CD4-positive, alpha-beta T cell treated with Interleukin-1 beta for 1 hour (primary cell): ENCODE measurements around the gene ANKRD55.
"Not testable (repeated sequence)": the region's sequence is repeated elsewhere in the genome, so short reads cannot be mapped to it uniquely, and the experiment has no call there.

Experiments
- DNase-seq, 2 donors: peaks; one replicate each; pipeline ENCODE4 v3.0.0-alpha.2; 2020 to 2022

The ANKRD55 gene

GRCh38 chr5:56142614-56143372 is 90.3 kb downstream of the ANKRD55 start:
- DNase-seq = no peak

GRCh38 chr5:56142233-56142613 is 90.9 kb downstream of the ANKRD55 start:
- no peak for DNase-seq

DNA sequence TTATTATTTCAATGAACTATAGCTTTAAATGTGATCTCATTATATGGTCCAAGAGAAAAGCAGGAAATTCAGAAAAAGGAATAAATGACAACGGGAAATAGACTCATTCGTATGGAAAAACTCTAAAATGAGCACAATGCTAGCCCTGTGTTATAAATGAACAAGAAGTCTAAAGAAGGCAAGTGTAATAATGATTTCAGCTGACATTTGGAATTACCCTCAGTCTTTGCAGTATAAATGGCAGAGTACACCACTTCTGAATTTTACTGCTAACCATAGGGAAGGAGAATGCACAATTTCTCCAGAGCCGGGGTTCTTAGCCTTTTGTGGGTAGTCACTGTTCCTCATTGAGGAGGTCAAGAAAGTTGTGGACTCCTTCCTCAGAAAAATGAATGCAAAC is 93.1 kb downstream of the ANKRD55 start:
- no peak for DNase-seq

- DNase-seq = no peak
These were observed 102.5 kb downstream of the ANKRD55 start for GRCh38 chr5:56130664-56131063.

DNA sequence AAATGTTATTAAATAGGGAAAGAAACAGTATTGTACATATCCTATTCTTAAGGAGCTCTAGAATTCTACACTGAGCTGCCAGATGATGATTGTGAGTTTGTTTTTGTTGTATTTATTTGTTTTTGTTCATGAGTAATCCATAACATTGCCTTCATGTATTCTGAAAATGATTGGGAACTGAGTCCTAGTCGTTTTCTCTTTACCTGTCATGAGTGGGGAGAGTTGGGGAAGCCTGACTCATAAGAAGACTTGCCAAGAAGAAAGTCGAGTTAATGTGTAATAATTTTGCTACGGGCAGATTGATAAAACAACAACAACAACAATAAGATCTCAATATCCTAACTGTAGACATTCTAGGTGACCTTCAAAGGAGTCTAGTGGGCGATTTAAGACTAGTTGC is 103.8 kb downstream of the ANKRD55 start:
- DNase-seq = no peak

DNA sequence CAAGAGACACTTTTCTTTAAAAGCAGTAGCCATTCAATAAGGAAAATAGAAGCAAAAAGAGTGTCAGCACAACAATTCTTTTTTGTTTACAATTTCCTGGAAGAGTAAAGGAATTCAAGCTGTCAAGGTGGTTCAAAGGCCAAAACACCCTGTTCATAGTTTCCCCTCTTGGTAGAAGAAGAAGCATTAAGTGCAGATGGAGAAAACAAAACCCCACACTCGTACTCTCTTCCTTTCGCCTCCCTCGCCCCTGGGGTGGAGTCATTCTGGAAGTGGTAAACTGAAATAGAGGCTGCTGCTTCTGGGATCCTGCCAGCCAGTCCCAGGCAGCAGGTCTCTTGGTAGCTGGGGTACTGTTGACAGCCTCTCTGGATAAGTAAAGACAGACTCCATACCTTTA is 105.0 kb downstream of the ANKRD55 start:
- peak in 1 of 2 donors; percentile 13 for DNase-seq

DNA sequence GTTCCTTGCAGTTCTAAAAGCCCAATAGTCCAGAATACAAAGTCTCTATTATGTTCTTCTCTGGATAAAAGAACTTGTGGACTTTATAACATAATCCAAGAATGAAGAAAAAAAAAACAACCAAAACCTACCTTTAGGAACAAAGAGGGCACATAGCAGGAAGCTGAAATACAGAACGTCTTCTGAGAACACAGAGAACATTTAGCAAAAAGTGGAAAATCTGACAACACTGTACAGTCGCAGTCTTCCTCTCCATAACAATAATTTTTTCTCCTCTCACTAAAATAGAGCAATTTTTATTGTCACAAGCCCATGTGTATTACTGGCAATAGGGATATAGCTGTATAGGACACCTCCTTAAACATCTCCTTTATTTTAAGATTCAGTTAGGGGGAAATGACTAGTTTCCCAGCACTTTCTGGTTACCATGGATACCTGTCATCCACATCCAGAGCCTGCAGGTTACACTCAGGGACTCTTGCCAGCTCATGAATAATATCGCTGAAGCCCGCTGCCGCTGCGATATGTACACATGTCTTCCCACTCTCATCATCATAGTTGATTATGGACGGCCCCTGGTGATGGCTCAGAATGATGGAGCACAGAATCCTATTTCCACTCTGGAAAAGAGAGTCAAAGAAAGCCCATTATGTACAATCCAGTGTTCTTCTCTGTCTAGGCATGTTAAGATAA is 106.5 kb downstream of the ANKRD55 start:
- DNase-seq = no peak

GRCh38 chr5:56123531-56124243 is 109.4 kb downstream of the ANKRD55 start:
- DNase-seq = no peak

GRCh38 chr5:56122360-56122985 is 110.7 kb downstream of the ANKRD55 start:
- not testable (repeated sequence) for DNase-seq

GRCh38 chr5:56119050-56119449 is 114.1 kb downstream of the ANKRD55 start:
- DNase-seq = no peak

DNA sequence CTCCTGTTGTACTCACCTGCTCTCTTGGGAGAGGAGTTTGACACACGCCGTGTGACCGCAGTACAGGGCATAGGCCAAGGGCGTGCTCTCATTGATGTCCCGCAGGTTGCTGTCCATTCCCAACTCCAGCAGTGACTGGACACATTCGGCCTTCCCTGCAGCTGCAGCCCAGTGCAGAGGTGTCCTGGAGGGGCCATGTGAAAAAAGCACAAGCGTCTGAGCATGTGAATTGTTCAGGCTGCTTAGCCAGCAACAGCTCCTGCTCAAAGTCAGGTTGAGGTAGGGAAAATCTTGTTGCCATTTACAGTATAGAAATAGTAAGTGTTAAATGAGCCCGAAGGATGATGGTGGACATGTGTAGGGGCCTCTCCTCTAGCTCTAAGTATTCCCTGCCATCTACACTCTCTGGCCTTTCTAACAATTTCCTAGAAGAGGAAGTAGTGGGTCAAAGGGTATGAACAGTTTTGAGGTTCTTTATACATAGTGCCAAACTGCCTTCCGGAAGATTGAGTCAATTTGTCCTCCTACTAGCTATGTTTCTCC is 116.5 kb downstream of the ANKRD55 start:
- no peak for DNase-seq

GRCh38 chr5:56115589-56115988 is 117.5 kb downstream of the ANKRD55 start:
- DNase-seq = no peak

DNA sequence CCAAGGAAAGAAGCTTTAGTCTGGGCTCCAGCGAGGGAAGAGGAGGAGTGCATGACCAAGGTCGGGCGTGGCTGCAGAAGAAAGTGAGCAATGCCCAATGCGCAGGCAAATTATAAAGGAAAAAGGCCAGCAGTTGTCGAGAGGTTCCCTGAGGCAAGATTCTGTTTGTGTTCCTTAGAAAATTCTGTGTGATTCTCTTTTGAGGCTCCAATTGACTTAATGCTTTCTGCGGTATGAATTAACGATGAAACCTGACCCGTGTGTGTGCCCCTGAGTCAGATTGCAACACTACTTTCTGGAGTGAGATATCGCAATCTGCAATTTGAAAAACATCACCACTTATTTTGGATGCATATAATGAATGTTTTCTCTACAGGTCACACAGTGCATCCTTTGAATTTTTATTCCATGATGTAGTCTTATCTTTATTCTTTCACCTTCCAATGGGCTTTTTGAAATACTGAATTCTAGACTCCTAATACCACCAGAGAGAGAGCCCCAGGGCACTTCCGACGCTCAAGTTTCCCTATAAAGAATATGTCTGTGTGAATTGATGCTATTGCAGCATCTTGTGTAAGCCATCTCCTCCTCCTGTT is 120.5 kb downstream of the ANKRD55 start:
- no peak for DNase-seq

DNA sequence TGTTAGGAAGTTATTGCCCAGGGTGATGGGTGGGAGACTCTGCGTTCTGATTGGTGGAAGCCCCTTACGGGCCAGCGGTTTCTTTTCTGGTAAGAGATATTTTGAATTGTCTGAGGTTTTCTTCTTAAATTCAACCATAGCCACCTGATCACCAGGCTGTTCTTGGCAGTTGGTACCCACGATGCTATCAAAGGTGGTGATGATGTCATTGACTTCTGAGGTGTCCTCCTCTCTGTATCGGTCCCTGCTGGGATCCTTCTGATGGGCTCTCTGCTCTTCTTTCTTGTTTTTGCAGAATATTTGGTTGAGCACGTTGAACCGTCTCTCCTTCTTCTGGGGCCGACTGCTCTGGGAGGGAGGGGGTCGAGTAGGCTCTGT is 121.7 kb downstream of the ANKRD55 start:
- no peak for DNase-seq

GRCh38 chr5:56110646-56111403 is 122.3 kb downstream of the ANKRD55 start:
- DNase-seq = no peak

GRCh38 chr5:56108246-56108645 is 124.9 kb downstream of the ANKRD55 start:
- no peak for DNase-seq

DNA sequence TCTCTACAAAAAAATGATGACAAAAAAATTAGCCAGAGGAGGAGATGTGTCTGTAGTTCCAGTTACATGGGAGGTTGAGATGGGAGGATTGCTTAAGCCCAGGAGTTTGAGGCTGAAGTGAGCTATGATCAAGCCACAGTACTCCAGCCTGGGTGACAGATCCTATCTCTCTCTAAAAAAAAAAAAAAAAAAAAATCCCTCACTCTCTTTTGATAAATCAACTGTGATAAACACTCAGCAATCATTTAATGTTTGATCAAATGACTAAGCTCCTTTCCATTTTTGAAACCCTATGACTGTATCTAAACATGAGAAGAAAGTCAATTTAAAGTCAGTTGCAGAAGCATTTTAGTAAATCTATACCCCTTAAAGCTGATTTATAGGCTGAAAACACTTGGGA is 126.3 kb downstream of the ANKRD55 start:
- DNase-seq = no peak

GRCh38 chr5:56105511-56106291 is 127.4 kb downstream of the ANKRD55 start:
- no peak for DNase-seq

DNA sequence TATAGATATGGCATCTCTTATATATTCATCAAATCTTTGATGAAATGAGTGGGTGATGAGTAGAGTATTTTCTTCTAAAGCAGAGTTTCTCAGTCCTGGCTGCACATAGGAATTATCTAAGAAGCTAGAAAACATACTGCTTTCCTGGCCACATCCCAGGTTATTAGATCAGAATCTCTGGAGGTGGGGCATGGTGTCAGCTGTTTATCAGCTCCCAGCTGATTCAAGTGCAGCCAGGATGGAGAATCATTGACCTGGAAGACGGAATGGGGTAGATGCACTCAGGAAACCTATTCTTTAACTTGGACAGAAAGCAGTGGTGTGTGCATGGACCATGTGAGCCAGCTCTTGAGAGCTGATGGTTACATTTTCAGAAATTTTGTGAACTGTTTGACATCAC is 130.2 kb downstream of the ANKRD55 start:
- DNase-seq = no peak

DNA sequence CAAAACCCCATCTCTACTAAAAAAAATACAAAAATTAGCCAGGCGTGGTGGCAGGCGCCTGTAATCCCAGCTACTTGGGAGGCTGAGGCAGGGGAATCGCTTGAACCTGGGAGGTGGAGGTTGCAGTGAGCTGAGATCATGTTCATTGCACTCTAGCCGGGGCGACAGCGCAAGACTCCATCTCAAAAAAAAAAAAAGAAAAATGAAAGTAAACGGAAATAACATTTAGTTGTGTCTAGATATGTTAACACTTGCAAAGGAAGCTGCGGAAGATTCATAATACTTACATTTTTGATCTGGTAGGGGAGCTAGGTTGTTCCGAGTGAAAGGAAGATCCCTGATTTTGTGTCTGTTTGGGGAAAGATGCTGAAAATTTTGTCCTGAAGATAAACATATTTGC is 130.9 kb downstream of the ANKRD55 start:
- peak; percentile 11 to 16 for DNase-seq

DNA sequence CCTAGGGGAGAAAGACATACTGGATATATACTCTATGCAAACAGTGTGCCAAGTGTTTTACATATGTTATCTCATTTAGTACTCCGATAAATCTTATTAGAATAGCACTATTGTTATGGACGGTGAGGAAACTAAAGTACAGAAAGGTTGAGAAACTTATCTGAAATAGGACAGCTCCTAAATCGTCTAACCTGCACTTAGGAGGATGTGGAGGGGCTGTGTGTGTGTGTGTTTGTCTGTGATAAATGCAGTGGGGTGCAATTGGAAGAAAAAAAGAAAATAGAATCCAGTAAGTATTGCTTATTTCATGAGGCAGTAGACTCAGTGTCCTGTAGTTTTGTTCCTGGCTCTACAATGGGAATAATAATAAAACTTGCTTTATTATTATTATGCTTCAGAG is 131.9 kb downstream of the ANKRD55 start:
- no peak for DNase-seq
